IMR-90 (cell line): ENCODE results near the gene PPP1R12B. TPM values are rescaled to one million over a fixed set of nuclear protein-coding genes. Genes with fewer than 3 reads are reported as not detected.

Experiments used
- ATAC-seq: fragments of 200-7000 bp; cut with Tn5 transposase; 2 replicates; pipeline ENCODE4 v1.9.1; 2020; ENCODE audit warnings: low read depth, mild to moderate bottlenecking, moderate library complexity
- BruUV-seq: library from RNA; stranded (reverse); fragments of 400-500 nt; replicated peaks from 2 replicates; lab custom pipeline; 2021; lab: Mats Ljungman, UMichigan
- CTCF ChIA-PET: fragments of 300-600 bp; formaldehyde crosslinking; extraction: SDS; loops from one replicate; lab custom pipeline; 2021; ENCODE audit warnings: antibody characterized with exemption; lab: Yijun Ruan, JAX
- POLR2A ChIA-PET: fragments of 300-600 bp; sonication (Branson Sonifier 250); formaldehyde crosslinking; loops from one replicate; lab custom pipeline; 2022; ENCODE audit warnings: antibody characterized with exemption; ENCODE audit not compliant: unreplicated experiment; lab: Charles Lee
- DNase-seq: peaks from one replicate; pipeline ENCODE4 v3.0.0; 2013
- H2AFZ ChIP-seq: replicated peaks from 2 replicates; pipeline ENCODE3; 2013; ENCODE audit warnings: low read length, mild to moderate bottlenecking; ENCODE audit not compliant: poor library complexity
- H2AK5ac ChIP-seq: 2 replicates; pipeline ENCODE4 v1.6.1; 2013; ENCODE audit warnings: low read depth, low read length, inconsistent platforms
- H2AK9ac ChIP-seq: replicated peaks from 2 replicates; pipeline ENCODE3; 2013; ENCODE audit warnings: mild to moderate bottlenecking, low read depth, low read length, moderate library complexity; ENCODE audit not compliant: poor library complexity
- H2BK120ac ChIP-seq: 2 replicates; pipeline ENCODE4 v1.6.1; 2013; ENCODE audit warnings: low read depth, low read length, inconsistent platforms
- H2BK15ac ChIP-seq: 3 replicates; pipeline ENCODE4 v1.6.1; 2013; ENCODE audit warnings: low read depth, low read length, inconsistent platforms
- H2BK20ac ChIP-seq: 2 replicates; pipeline ENCODE4 v1.6.1; 2013; ENCODE audit warnings: low read depth, mild to moderate bottlenecking, inconsistent platforms, low read length, moderate library complexity
- H2BK5ac ChIP-seq: 2 replicates; pipeline ENCODE4 v1.6.1; 2013; ENCODE audit warnings: mild to moderate bottlenecking, low read depth, low read length, inconsistent platforms; ENCODE audit not compliant: poor library complexity, severe bottlenecking
- H3K14ac ChIP-seq: replicated peaks from 2 replicates; pipeline ENCODE4 v1.6.1; 2013; ENCODE audit warnings: low read depth, low read length, inconsistent platforms
- H3K18ac ChIP-seq: 2 replicates; pipeline ENCODE4 v1.6.1; 2013; ENCODE audit warnings: low read depth, low read length, control low read depth
- H3K23ac ChIP-seq: 2 replicates; pipeline ENCODE4 v1.6.1; 2013; ENCODE audit warnings: low read depth, low read length, inconsistent platforms
- H3K27ac ChIP-seq: 2 replicates; pipeline ENCODE4 v1.5.1; 2013; ENCODE audit warnings: mild to moderate bottlenecking, control low read depth, low read length; ENCODE audit not compliant: insufficient read depth
- H3K27me3 ChIP-seq: 2 replicates; pipeline ENCODE4 v1.6.1; 2013; ENCODE audit warnings: low read length; ENCODE audit not compliant: control insufficient read depth, insufficient read depth
- H3K36me3 ChIP-seq: 2 replicates; pipeline ENCODE4 v1.6.1; 2013; ENCODE audit warnings: low read length, mixed read lengths; ENCODE audit not compliant: control insufficient read depth, insufficient read depth
- H3K4ac ChIP-seq: 2 replicates; pipeline ENCODE4 v1.6.1; 2013; ENCODE audit warnings: low read depth, low read length, inconsistent platforms
- H3K4me1 ChIP-seq: 2 replicates; pipeline ENCODE4 v1.6.1; 2013; ENCODE audit warnings: low read length, mixed read lengths; ENCODE audit not compliant: control insufficient read depth, insufficient read depth
- H3K4me2 ChIP-seq: 2 replicates; pipeline ENCODE4 v1.6.1; 2013; ENCODE audit warnings: low read depth, mild to moderate bottlenecking, control low read depth, low read length, moderate library complexity
- H3K4me3 ChIP-seq: 2 replicates; pipeline ENCODE4 v1.5.1; 2013; ENCODE audit warnings: low read depth, mild to moderate bottlenecking, control low read depth, low read length, moderate library complexity; ENCODE audit not compliant: insufficient read depth
- H3K56ac ChIP-seq: 2 replicates; pipeline ENCODE4 v1.6.1; 2013; ENCODE audit warnings: low read length, inconsistent platforms; ENCODE audit not compliant: insufficient read depth; ENCODE audit errors: extremely low read depth
- H3K79me1 ChIP-seq, 2 experiments: 2 replicates each; pipeline ENCODE4 v1.6.1; 2013; ENCODE audit warnings: low read length in 2 of 2, inconsistent platforms in 1 of 2, low read depth in 1 of 2
- H3K9ac ChIP-seq: 2 replicates; pipeline ENCODE4 v1.6.1; 2013; ENCODE audit warnings: low read depth, low read length, control low read depth
- H3K9me1 ChIP-seq: 2 replicates; pipeline ENCODE4 v1.6.1; 2013; ENCODE audit warnings: low read length, inconsistent platforms; ENCODE audit not compliant: insufficient read depth
- H3K9me3 ChIP-seq: 2 replicates; pipeline ENCODE4 v1.6.1; 2013; ENCODE audit warnings: low read length; ENCODE audit not compliant: control insufficient read depth, insufficient read depth
- H4K20me1 ChIP-seq: 2 replicates; pipeline ENCODE4 v1.6.1; 2013; ENCODE audit warnings: low read length, inconsistent platforms; ENCODE audit not compliant: insufficient read depth
- H4K5ac ChIP-seq: 2 replicates; pipeline ENCODE4 v1.6.1; 2013; ENCODE audit warnings: mild to moderate bottlenecking, low read depth, low read length, control low read depth
- H4K8ac ChIP-seq, 2 experiments: 2 replicates each; pipeline ENCODE4 v1.6.1; 2013; ENCODE audit warnings: low read depth in 2 of 2, low read length in 2 of 2, control low read depth in 1 of 2, inconsistent platforms in 1 of 2
- H4K91ac ChIP-seq: 2 replicates; pipeline ENCODE4 v1.6.1; 2013; ENCODE audit warnings: low read depth, low read length, inconsistent platforms; ENCODE audit not compliant: insufficient read depth
- BHLHE40 ChIP-seq: fragments of 150-350 bp; IDR thresholded peaks from 2 replicates; pipeline ENCODE4 v1.6.1; 2016; ENCODE audit warnings: mild to moderate bottlenecking, low read depth, low read length
- CHD1 ChIP-seq: IDR thresholded peaks from 2 replicates; pipeline ENCODE4 v1.6.1; 2012; ENCODE audit warnings: low read depth, low read length, improper control_type of control experiment
- FOS ChIP-seq: fragments of 150-350 bp; IDR thresholded peaks from 2 replicates; pipeline ENCODE4 v1.6.1; 2016; ENCODE audit warnings: low read depth, low read length
- MAFK ChIP-seq: IDR thresholded peaks from 2 replicates; pipeline ENCODE4 v1.6.1; 2012; ENCODE audit warnings: low read depth, low read length, improper control_type of control experiment
- WGBS, 2 experiments: methylation state at CpG; one replicate each; pipeline versions ENCODE4 v1.1.5 to v1.1.7; 2013; ENCODE audit warnings: missing lambda C conversion rate in 2 of 2; ENCODE audit not compliant: insufficient read length in 1 of 2; ENCODE audit errors: extremely low coverage in 2 of 2; 5-methylcytosine and 5-hydroxymethylcytosine counted together
- dilution Hi-C: fragments of 300-500 bp; cut with HindIII; formaldehyde crosslinking; loops from one replicate; pipeline ENCODE4 v1.14.3; 2018; ENCODE audit warnings: low sequenced_read_pairs; ENCODE audit not compliant: unreplicated experiment
- in situ Hi-C: fragments of 300-500 bp; cut with MboI; formaldehyde crosslinking; loops from 3 replicates; pipeline ENCODE4 v1.14.3; 2019; ENCODE audit warnings: low sequenced_read_pairs, inconsistent platforms, mixed read lengths
- intact Hi-C: fragments of 100-400 bp; cut with micrococcal nuclease; formaldehyde crosslinking; loops from 2 replicates; pipeline ENCODE4 v1.10.0; 2022
- polyA plus RNA-seq, 3 experiments: library from polyadenylated mRNA; depleted of rRNA; stranded (reverse); fragments of >200 nt; gene quantifications; 2 replicates each; pipeline ENCODE4 v1.2.3, GENCODE V29; 2012; ENCODE audit warnings: low replicate concordance in 1 of 3
- total RNA-seq: library from RNA; depleted of rRNA; stranded (reverse); fragments of >200 nt; gene quantifications from 2 replicates; pipeline ENCODE4 v1.2.3, GENCODE V29; 2012

The PPP1R12B gene
- total and polyA plus RNA-seq, 2 of the 4 experiments (the other 2 are of a cell fraction), result 8.5 to 12.0 TPM

DNA sequence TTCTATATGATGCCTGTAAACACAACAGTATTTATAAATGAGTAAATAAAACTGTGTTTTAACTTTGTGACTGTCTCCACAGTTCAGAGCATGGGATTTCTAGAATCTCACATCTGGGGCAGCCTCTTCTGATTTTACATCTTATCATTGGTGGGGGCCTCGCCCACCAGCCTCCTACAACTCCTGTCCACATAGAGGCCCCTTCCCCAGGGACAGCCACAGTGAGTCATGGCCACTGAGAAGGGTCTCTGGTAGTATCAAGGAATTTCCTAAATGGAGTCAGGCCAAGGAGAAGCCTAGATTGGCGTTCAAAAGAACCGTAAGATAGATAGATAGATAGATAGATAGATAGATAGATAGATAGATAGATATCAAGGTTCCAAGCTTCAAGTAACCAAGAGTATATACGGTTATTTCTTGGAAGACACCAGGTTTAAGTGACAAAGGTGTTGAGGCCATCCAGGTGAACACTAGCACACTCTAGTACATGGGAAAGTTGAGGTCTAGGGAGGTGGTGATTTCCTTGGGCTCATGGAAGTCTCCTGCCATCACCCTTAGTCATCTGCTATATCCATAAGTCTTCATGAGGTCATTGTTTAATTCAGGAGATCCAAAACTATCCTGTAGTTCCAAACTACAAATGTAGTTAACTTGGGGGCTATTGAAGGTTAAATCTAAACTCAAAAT lies 240.1 kb downstream of the PPP1R12B start:
- Histone ChIP-seq H3K14ac (peak overlapping the region; percentile 95), H3K79me1 (peaks cover 0 to 24% of the 10 kb centered on the region in 2 experiments; a peak in 1 of 4 replicates), H2BK120ac (peak overlapping the region; percentile 99), H3K9me1 (peaks cover 43% of the 10 kb centered on the region), H3K27ac (peak overlapping the region; percentile 79), H2BK20ac (peak overlapping the region; percentile 99), H4K20me1 (no peaks in the 10 kb centered on the region), H3K56ac (peak overlapping the region; percentile 73), H2AK5ac (peak overlapping the region; percentile 97), H4K5ac (peak overlapping the region; percentile 79), H3K4me2 (0 out of 2 replicates have a peak overlapping the region, but pooled peaks have one; percentile 4), H3K4ac (peak overlapping the region; percentile 97), H2BK15ac (peak overlapping the region; percentile 89), H3K23ac (peak overlapping the region; percentile 94), H3K4me1 (peaks cover 48% of the 10 kb centered on the region), H3K4me3 (no peak overlapping the region), H4K8ac (peak overlapping the region; percentile 80 to 95), H2AFZ (peak overlapping the region; percentile 76), H3K36me3 (no peaks in the 10 kb centered on the region), H2AK9ac (peak overlapping the region; percentile 79), H4K91ac (peak overlapping the region; percentile 99), H3K18ac (peak overlapping the region; percentile 80), H2BK5ac (peak overlapping the region; percentile 90), H3K9ac (no peak overlapping the region), H3K27me3 (no peaks in the 10 kb centered on the region), H3K9me3 (no peaks in the 10 kb centered on the region)
- intact Hi-C loops, result loop anchor here (1.0 to 5.0 kb wide), 2 partner anchors 8 to 81 kb away; no protein-coding TSS in a partner anchor
- ATAC-seq (peak; percentile 55), DNase-seq (no peak)
- in situ Hi-C loops, result no loop called here
- peak; percentile 32; the same call in 1 of the 2 replicates for TF ChIP-seq FOS
- TF ChIP-seq BHLHE40, result no peak
- TF ChIP-seq CHD1, result no peak
- no peak for TF ChIP-seq MAFK
- CTCF ChIA-PET, result interaction anchor here (1.3 to 1.7 kb wide), 2 partner anchors 11 to 13 kb away, joined by 3 to 4 read pairs; no protein-coding TSS in a partner anchor
- WGBS, 2 experiments, result 100% methylated on average over 2 of the region's 4 CpGs; no CpG with 5 or more reads in 1 of the 2 experiments
- POLR2A ChIA-PET, result interaction anchor here (1.1 to 1.4 kb wide), 2 partner anchors 11 to 83 kb away, joined by 4 to 5 read pairs; no protein-coding TSS in a partner anchor
- no TSS peak for BruUV-seq
- dilution Hi-C loops, result no loop called here
